EL (cell line): ENCODE results near the gene PTPRN2.
"Not testable (repeated sequence)": the region's sequence is repeated elsewhere in the genome, so short reads cannot be mapped to it uniquely, and the experiment has no call there.

Experiments
- DNase-seq: peaks from one replicate; pipeline ENCODE4 v3.0.0-alpha.2; 2016

Gene PTPRN2

DNA sequence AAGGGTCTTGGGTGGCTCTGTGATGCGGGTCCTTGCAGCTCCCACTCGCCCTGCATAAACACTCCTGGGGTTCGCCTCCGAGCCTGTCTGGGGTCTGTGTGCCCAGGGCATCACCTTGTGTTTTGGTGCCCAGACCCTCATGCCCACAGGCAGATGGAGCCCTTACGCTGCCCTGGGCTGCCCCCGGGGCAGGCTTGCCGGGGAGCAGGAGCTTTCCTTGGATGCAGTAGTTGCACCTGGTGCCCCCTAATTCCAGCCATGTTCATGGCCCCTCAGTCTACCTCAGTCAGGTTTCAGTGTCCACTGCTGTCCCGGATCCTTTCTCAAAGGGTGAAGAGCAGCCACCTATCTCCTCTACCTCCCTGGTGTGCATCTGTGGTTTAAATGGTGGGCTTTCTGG is 396.0 kb downstream of the PTPRN2 start:
- DNase-seq = no peak

DNA sequence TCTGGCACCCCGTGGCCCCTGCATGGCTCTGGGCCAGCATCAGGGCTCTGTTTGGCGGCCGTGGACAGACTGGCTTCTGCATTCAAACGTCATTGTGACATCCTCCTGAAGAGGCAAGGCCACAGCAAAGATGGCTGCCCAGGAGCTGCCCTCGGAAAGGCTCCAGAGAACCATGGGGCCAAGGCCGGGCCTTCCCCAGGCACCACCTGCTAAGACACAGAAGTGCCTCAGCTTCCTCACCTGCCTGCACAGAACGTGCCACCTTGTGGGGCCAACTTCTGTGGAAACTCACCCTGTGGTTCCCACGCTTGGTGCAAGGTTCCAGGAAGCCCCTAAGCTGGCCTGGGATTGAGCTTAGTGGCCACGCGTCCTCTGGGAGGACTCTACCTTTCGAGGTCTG is 396.9 kb downstream of the PTPRN2 start:
- DNase-seq = no peak

DNA sequence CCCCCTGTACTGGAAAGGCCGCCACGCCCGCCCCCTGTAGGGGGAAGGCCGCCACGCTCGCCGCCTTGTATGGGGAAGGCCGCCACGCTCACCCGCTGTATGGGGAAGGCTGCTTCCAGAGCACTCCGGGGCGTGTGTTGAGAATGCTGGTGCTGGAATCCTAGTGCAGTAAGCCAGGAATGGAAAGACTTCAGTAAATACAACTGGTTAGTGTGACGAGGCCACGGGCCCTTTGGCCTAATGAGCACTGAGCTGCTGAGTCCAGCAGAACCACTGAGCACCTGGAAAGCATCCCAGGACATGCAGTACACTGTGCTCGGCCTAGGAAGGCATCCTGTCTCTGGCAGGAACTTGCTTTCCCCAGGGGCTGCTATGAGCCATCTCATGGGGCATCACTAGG is 398.9 kb downstream of the PTPRN2 start:
- DNase-seq = no peak

DNA sequence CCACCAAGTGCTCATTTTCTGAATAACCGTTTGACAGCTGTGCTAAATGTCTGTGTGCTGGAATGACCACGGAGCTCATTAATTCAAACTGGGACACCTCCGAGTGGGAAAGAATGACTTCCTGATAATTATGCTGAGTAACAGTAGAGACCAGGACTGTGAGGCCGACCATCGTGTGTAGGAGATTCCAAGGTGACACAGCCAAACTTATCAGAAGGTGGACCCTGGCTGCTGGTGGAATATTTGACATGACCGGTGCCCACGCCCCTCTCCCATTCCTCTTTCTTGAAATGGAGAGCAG is 400.0 kb downstream of the PTPRN2 start:
- no peak for DNase-seq

DNA sequence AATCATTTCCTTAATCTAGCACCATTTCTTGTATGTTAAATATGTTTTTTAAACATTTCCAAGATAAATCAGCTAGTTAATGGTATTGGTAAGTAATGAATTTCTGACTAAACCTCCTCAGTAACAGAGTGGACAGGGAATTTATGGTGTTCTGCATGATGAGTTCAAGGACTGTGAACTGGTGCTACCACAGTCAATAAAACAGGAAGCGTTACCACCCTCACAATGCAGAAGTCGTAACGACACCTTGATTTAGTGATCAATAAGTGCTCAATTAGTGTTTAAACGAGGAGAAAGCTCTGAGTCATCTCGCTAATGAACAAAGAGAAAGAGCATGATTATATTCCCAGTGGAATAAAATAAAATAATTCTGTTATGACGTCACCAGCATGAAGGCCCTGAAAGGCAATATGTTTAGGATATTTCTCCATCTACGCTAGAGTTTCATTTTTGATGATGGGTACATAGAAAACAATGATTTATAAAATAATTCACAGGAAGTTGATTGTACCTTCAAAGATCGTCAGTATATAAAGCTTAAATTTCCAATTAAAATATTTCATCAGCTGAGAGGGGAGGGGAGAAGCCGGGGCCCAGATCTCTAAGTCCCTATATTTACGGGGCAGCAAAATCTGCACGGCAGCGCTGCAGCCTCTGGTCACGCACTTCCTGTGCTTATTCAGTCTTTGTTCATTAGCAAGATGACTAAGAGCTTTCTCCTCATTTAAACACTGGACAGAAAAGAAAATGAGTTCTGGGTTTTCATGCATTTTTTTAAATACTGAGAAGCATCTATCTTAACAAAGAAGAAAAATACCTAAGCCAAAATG is 400.5 kb downstream of the PTPRN2 start:
- DNase-seq = no peak

DNA sequence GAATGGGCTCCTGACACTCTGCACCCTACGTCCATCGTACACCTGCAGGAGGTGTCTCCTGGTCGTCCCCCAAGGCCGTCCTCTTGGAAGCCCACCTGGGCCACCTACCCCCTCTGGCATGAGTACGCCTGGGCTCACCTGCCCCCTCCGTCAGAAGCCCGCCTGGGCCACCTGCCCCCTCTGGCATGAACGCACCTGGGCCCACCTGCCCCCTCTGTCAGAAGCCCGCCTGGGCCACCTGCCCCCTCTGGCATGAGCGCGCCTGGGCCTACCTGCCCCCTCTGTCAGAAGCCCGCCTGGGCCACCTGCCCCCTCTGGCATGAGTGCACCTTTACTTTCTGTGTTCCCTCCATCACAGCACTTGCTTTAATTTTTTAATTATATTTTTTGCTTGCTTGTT is 401.2 kb downstream of the PTPRN2 start:
- DNase-seq = no peak

DNA sequence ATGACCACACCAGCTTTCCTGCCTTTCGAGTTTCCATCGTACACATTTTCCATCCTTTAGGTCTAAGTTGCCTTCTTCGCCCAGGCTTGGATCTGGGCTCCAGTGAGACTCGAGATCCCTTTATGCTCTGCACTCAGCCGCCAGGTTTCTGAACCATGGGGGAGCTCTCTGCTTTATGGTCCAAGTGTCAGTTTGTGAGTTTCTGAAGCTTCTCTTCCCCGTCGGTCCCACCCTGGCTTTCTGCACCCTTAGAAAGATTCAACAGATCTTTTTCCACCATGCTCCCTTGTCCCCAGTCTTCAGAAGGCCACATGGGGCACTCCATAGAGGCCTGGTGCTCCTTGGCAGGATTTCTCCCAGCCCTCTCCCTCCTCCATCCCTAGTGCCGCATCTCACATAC is 402.0 kb downstream of the PTPRN2 start:
- DNase-seq = no peak

DNA sequence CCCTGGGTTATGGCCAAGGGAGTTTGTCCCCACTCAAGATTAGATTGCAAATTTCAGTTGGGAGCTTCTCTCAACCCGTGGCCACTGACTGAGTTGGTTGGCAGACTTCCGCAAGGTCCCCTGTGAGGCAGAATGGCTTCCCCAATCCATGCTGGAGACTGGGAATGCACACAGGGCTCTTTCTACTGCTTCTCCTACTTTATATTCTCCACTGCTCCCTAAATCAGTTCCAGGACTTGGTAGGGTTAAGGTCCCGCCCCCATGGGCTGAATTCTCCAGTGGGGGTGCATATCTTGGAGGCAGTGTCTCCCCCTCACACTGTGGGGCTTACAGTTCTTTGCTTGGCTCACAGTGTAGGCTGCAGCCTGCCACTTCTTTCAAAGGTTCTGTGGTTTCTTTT is 404.2 kb downstream of the PTPRN2 start:
- DNase-seq = no peak

DNA sequence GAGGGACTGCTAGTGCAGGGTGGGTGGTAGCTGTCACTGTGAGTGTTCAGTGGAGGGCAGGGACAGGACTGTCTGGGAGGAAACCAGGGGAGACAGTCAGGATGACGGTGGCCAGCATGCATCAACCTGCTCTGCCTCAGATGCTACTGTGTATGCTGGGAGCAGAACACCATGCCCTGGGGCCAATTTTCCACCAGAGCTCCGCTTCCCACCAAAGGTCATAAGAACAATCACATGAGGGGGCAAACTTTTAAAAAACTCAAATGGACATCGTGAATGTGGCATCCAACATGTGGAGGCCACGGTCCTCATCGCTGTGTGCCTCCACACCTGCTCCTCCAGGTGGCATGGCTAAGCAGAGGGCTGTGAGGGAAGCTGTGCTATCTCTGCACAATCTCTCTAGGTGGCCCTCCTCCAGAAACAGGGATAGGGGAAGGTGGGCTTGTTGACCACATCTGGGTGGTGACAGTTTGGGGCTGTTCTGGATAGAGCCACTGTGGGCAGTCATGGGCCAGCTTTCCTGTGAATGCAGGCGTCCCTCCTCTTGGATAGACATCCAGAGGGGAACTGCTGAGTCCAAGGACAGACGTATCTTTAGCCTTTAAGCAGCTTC is 411.0 kb downstream of the PTPRN2 start:
- DNase-seq = no peak

DNA sequence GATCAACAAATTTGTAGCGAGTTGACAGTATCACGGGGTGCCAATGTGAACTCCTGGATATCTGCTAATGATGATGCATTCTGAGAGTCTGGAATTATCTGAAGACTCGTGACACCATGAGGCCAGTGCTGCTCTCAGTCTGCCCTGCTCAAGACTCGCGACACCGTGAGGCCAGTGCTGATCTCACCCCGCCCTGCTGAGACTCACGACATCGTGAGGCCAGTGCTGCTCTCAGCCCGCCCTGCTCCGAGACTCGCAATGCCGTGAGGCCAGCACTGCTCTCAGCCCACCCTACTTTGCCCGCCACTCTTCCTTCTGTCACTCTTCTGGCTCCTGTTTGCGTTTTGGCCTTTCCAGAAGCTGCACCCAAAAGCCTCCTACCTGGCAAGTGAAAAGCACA is 411.8 kb downstream of the PTPRN2 start:
- no peak for DNase-seq

DNA sequence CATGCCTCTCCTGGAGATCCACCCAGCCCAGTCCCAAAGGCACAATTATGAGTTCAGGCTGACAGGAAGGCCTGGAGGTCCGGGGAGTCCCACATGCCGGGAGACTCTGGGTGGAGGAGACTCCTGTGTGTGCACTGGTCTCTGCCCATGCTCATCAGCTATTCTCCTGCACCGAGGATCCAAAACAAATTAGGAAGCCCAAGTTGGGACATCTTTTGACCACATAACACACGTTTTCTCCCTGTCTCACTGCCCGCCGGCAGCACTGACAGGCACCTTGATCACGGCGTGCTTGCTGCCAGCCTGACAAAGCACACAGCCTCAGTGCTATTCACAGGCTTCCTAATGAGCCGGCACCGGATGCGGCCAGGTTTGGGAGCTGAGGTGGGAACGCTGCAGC is 412.7 kb downstream of the PTPRN2 start:
- DNase-seq = no peak

DNA sequence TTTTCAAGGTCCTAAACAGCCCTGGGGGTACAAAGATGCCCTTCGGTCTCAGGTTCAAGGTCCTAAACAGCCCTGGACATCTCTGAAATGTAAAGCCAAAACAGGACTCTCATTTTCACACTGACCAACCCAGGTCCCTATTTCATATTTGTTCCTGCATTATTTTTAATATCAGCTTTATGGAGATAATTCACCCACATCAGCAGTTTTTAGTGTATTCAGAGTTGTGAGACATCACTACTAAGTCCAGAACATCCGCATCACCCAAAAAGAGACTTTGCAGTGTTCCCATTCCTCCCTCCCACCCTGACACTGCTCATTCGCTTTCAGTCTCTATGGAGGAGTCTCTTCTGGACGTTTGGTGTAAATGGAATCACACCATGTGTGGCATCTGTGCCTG is 420.2 kb downstream of the PTPRN2 start:
- no peak for DNase-seq

DNA sequence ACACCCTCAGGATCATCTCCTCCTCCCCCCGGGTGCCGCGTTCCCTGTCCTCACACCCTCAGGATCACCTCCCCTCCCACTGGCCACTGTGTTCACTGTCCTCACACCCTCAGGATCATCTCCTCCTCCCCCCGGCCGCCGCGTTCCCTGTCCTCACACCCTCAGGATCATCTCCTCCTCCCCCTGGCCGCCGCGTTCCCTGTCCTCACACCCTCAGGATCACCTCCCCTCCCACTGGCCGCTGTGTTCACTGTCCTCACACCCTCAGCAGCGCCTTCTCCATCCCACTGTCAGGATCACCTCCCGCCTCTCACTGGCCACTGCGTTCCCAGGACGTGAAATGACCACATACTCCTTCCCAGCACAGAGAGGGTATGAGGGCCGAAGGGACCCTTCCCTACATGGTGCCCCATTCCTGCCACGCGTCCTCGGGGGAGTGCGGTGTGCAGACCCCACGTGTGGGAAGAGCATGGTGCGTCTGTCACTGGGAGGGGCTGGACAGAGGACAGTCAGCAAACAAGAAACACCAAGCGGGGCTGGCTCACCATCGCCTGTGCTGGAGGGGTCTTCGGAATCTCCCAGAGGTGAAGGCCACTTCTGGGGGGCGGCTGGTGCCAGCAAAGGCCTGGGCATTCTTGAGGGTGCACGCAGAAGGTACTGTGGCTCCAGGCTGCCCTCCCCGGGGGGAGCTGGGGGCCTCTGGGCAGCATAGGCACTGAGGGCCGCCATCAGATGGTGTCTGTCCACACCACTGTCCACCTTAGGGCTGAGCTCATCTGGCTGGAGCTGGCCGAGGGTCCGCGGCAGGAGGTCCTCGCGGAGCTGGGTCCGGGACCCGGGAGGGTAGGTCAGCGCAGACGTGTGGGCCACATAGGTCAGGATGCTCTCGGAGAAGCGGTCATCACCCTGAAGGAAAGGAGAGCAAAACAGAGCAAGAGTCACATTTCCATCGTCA is 421.0 kb downstream of the PTPRN2 start:
- no peak for DNase-seq

DNA sequence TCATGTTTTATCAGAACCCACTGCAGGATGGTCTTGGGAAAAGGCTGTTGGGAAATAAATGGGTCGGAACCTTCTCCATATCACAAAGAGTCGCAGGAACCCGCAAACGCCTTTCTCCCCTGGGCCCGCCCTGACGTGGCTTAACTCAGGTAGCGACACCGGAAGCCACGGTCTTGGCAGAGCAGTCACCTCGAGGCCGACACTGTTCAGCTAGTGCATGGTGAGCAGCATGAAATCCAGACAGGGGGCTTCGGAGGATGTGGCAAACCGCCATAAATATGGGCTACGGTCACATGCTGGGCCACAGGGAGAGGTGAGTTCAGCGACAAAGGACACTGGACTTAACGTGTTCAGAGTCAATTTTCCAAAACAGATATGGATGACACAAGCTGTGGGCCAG is 421.9 kb downstream of the PTPRN2 start:
- no peak for DNase-seq

DNA sequence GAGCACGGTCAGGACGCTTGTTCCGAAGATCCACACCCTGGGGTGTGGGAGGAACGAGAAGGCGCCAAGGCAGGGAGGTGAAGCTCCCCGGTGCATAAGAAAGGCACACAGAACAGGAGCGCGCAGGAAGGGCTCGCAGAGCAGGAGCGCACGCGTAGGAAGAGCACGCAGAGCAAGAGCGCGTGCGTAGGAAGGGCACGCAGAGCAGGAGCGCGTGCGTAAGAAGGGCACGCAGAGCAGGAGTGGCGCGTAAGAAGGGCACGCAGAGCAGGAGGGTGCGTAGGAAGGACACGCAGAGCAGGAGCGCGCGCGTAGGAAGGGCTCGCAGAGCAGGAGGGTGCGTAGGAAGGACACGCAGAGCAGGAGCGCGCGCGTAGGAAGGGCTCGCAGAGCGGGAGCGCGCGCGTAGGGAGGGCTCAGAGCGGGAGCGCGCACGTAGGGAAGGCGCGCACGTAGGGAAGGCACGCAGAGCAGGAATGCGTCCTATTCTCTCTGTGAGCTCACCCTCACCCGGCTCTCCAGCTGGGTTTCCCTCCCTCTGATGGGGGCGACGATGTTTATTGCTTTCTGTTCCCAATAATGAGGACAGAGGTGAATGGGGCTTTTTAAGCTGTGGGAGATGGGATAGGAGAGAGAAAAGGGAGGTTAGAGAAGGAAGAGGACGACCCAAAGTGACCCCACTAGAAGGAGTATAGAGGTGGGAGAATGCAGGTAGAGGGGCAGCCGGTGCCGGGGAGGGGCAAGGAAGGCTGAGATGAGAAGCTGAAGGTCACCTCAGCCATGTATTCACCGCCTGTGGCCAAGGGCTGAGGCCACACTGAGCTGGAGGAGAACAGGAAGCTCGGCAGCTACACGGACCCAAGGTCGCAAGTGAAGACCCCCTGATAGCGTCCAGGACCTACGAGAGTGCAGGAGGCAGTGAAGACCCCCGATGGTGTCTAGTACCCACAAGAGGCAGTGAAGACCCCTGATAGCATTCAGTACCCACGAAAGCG is 423.2 kb downstream of the PTPRN2 start:
- no peak for DNase-seq

DNA sequence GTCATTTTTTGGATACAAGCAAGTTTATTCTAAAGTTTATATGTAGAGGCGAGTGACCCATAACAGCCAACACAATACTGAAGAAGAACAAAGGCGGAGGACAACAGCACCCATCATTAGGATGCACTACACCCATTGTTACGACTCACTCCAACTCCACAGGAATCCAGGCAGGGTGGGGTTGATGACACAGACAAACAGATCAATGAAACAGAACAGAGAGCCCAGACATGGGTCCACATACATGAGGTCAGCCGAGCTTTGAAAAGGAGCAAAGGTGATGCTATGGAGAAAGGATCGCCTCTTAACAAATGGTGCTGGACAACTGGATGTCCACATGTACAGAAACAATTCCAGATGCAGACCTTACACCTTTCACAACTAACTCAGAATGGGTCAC is 426.4 kb downstream of the PTPRN2 start:
- DNase-seq = no peak

DNA sequence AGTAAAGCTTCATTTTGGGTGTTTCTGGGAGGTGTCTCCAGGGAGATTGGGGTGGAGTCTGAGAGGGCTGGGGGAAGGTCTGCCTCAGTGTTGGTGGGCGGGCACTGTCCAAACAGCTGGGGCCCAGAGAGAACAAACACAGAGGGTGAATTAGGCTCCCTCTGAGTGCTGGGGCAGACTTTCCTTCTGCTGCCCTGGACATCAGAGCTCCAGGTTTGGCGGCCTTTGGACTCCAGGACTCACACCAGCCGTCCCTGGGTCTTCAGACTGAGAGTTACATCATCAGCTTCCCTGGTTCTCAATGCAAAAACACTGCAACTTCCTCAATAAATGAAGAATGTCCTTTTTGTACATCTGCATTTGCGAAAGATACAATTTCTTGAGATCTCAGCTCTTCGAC is 427.4 kb downstream of the PTPRN2 start:
- no peak for DNase-seq

DNA sequence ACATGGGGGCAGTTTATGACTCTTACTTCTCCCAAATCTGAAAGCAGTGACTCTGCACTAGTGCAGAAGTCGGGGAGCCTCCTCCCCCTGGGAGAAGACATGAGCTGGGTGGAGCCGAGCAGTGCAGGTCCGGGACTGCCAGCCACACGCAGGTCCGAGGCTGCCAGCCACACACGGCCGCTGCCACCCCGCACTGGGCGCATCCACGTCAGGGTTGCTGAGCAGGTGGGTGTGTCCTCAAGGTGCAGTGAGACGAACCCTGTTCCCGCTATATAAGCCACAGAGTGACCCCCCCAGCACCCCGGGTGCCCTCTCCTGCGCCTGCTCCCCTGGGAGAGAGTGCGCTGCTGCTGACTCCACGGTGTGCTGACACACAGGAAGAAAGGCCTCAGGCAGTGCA is 430.2 kb downstream of the PTPRN2 start:
- DNase-seq = no peak

DNA sequence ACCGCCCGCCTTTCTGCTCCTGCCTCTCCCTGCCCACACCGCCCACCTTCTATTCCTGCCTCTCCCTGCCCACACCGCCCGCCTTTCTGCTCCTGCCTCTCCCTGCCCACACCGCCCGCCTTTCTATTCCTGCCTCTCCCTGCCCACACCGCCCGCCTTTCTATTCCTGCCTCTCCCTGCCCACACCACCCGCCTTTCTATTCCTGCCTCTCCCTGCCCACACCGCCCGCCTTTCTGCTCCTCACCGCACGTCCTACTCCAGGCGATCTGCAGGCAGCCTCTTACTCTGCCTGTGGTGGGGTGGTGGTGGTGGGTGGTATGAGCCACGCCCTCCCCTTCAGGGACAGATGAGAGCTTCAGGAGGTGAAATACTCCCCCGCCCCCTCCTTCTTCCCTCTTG is 436.4 kb downstream of the PTPRN2 start:
- not testable (repeated sequence) for DNase-seq

DNA sequence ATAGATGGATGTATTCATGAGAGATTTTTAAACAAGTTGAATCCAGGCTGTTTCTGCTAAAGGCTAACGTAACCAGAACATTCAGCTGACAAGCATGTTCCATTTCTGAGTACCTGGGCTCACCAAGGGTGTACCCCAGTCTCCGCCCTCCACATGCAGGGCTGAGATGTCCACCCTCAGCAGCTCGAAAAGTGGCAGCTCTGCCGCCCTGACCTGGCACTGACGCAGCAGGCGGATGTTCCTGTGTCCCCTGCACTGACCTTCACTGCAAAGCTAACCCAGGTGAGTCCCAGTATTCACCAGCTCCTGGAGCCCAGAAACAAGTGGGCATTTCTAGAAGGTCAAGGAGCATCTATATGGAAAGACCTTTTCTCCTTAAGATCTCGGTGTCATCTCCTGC is 437.4 kb downstream of the PTPRN2 start:
- DNase-seq = no peak

DNA sequence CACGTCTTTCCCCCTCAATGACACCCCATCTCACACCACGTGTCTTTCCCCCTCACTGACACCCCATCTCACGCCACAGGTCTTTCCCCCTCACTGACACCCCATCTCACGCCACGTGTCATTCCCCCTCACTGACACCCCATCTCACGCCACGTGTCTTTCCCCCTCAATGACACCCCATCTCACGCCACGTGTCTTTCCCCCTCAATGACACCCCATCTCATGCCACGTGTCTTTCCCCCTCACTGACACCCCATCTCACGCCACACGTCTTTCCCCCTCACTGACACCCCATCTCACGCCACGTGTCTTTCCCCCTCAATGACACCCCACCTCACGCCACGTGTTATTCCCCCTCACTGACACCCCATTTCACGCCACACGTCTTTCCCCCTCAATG is 440.2 kb downstream of the PTPRN2 start:
- DNase-seq = not testable (repeated sequence)

DNA sequence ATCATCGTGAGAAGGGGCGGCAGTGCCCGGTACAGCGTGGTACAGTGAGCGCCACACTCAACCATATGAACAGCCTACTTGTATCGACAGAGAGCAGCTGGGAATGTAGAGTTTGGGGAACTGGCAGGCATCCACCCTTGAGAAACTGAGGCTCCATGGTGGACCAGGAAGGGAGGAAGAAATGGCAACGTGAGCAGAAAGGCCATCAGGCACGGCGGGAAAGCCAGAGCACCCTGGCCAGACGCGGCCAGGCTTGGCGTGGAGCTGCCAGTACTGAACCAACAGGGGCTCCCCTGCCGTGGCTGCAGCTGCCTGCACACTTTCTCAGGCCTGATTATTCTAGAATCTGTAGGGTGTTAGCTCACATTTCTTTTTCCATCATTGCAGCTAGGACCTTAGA is 442.3 kb downstream of the PTPRN2 start:
- no peak for DNase-seq
